Mucosa of descending colon (tissue), 3 donors: ENCODE results near the gene GALNS. TPM values are rescaled to one million over a fixed set of nuclear protein-coding genes. Genes with fewer than 3 reads are reported as not detected.

Experiments used
- ATAC-seq: fragments of 200-7000 bp; cut with Tn5 transposase; one replicate; pipeline ENCODE4 v1.9.1; 2020; ENCODE audit warnings: mild to moderate bottlenecking, moderate library complexity
- DNase-seq, 3 donors: peaks; one replicate each; pipeline ENCODE4 v3.0.0-alpha.2; 2020
- H3K36me3 ChIP-seq: fragments of 200-600 bp; one replicate; pipeline ENCODE4 v1.8.0; 2021; ENCODE audit warnings: low read depth, mild to moderate bottlenecking
- H3K4me1 ChIP-seq: fragments of 200-600 bp; one replicate; pipeline ENCODE4 v1.8.0; 2021; ENCODE audit warnings: low read depth, mild to moderate bottlenecking
- H3K4me3 ChIP-seq: fragments of 200-600 bp; one replicate; pipeline ENCODE4 v1.8.0; 2021; ENCODE audit warnings: mild to moderate bottlenecking
- H3K9me3 ChIP-seq: fragments of 200-600 bp; one replicate; pipeline ENCODE4 v1.8.0; 2021; ENCODE audit warnings: mild to moderate bottlenecking
- intact Hi-C, 2 donors: fragments of 100-400 bp; cut with DNase I in 1 of 2; cut with micrococcal nuclease in 1 of 2; formaldehyde crosslinking; loops; one replicate each; pipeline versions ENCODE4 v1.11.0 to v1.11.1; 2022; cut with DNase I, micrococcal nuclease
- total RNA-seq, 3 donors: library from RNA; stranded (reverse); fragmentation: NEBNext Ultra II Directional in 2 of 3; extraction: Animal tissue kit (Norgen Biotek cat#: 25700) in 2 of 3; gene quantifications; one replicate each; pipeline versions ENCODE4 v1.2.1 to v1.2.4, GENCODE V29; 2021 to 2023
- TF ChIP-seq, protein P1 (sequence below): fragments of 200-600 bp; IDR thresholded peaks from one replicate; pipeline ENCODE4 v1.8.0; 2022; ENCODE audit warnings: antibody characterized with exemption, mild to moderate bottlenecking
- donor health status: DM: no; HTN: no; CAD: no; lungs with moderate emphysema.
- donor health status: DM: no; HTN: no; CAD: no.
- donor health status: DM: no; HTN: yes; CAD: no.

The GALNS gene
- total RNA-seq, 3 donors from 2014 or later = 37.4 to 65.3 (median 44.0) TPM

DNA sequence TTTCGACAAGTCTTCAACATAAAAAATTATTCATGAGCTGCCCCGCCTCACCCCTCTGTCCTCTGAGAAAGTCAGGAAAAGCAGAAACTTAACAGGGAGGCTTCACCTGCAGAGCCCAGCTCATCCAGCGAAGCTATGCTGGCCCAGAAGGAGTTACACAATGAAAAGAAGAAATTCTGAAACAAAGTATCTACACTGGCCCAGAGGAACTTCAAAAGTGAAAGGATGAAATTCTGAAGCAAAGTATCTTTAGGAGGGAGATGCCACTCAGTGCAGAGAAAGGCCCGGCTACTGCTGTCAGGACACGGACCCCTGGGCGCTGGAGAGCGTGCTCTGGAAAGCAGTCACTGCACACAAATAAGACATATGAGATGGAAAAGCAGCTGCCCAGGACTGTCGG, 1.6 kb downstream of the GALNS start:
- ATAC-seq (no peak), DNase-seq (no peak)
- peaks cover 32% of the 10 kb centered on the region for H3K4me1 ChIP-seq
- H3K36me3 ChIP-seq = no peaks in the 10 kb centered on the region
- no peaks in the 10 kb centered on the region for H3K9me3 ChIP-seq
- TF ChIP-seq, protein P1, sequence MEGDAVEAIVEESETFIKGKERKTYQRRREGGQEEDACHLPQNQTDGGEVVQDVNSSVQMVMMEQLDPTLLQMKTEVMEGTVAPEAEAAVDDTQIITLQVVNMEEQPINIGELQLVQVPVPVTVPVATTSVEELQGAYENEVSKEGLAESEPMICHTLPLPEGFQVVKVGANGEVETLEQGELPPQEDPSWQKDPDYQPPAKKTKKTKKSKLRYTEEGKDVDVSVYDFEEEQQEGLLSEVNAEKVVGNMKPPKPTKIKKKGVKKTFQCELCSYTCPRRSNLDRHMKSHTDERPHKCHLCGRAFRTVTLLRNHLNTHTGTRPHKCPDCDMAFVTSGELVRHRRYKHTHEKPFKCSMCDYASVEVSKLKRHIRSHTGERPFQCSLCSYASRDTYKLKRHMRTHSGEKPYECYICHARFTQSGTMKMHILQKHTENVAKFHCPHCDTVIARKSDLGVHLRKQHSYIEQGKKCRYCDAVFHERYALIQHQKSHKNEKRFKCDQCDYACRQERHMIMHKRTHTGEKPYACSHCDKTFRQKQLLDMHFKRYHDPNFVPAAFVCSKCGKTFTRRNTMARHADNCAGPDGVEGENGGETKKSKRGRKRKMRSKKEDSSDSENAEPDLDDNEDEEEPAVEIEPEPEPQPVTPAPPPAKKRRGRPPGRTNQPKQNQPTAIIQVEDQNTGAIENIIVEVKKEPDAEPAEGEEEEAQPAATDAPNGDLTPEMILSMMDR = no peak
- no peak overlapping the region for H3K4me3 ChIP-seq
- intact Hi-C loops = no loop called here

DNA sequence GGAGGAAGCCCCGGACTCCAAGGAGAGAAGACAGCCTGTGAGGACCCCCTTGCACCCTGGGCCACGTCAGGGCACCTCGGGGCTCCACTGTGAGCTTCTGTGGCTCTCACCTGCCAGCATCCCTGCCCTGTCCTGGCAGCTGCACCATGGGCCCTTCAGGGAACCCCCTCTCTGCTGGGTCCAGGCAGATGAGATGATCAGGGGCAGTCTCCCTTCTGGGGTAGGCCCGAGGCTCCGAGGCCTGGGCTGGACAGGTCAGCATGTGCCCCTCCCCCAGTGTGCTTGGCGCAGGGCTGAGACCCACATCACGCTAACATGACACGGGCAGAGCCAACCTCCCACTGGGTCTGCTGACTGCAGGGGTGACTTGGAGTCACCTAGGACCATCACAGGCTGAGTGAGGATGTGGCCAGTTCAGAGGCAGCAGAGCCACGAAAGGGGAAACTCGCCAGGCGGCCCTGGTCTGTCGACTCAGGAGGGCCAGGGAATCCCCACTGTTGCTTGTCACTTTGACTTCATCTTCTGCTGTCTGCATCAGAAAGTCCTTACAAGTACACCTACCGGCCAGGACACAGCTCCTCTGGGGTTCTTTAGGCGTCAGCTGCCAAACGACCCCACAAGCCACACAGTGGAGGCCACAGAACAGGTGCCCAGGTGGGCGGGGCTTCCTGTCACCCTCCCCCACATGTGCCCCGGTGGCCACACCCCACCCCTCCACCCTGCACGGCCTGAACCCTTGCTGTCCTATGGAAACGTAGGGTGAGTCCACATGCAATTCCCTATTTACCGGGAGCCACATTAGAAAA, 2.2 kb downstream of the GALNS start:
- Histone ChIP-seq H3K4me3 (no peak overlapping the region), H3K4me1 (peaks cover 32% of the 10 kb centered on the region), H3K9me3 (no peaks in the 10 kb centered on the region), H3K36me3 (no peaks in the 10 kb centered on the region)
- intact Hi-C loops = no loop called here
- DNase-seq = peak in 1 of 3 donors; percentile 34
- TF ChIP-seq, protein P1 = no peak
- no peak for ATAC-seq

DNA sequence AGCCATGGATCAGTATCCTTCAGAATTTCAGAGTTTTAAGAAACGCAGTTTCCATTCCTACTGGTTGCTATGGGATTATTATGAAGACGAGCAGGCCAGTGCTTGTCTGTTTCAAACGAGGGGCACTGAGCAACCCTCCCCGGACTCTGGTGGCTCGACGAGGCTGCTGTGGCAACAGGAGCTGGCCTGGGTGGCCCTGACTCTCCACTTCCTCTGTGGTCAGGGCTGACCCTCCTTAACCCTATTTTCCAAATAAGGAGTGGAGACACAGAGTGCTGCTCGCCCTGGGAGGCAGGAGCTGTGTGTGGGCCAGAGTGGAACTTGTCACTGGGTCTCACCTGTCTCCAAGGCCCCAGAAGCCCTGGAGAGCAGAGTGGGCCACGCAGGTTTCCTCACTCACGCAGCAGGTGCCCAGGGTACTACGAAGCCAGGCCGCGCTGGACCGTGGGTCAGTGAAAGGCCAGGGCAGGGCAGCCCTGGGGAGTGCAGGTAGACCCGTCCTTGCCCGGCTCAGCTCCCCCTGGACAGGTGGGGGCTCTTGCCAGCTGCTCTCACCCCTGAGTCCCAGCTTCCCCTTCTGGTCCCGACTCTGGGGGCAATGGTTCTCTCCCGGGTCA, 3.3 kb downstream of the GALNS start:
- H3K4me1 ChIP-seq = peaks cover 32% of the 10 kb centered on the region
- intact Hi-C loops = no loop called here
- TF ChIP-seq, protein P1 = no peak
- no peaks in the 10 kb centered on the region for H3K36me3 ChIP-seq
- DNase-seq (peak in 1 of 3 donors; percentile 23), ATAC-seq (no peak)
- no peaks in the 10 kb centered on the region for H3K9me3 ChIP-seq
- no peak overlapping the region for H3K4me3 ChIP-seq

DNA sequence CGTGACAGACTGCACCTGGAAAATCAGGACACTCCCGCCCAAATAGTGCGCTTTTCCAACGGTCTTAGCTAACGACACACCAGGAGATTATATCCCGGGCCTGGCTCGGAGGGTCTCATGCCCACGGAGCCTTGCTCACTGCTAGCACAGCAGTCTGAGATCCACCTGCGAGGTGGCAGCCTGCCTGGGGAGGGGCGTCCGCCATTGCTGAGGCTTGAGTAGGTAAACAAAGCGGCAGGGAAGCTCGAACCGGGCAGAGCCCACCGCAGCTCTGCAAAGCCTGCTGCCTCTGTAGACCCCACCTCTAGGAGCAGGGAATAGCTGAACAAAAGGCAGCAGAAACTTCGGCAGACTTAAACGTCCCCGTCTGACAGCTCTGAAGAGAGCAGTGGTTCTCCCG, 5.1 kb downstream of the GALNS start:
- intact Hi-C loops = no loop called here
- TF ChIP-seq, protein P1 = no peak
- no peaks in the 10 kb centered on the region for H3K9me3 ChIP-seq
- no peaks in the 10 kb centered on the region for H3K36me3 ChIP-seq
- ATAC-seq (no peak), DNase-seq (no peak)
- H3K4me3 ChIP-seq = no peak overlapping the region
- peaks cover 22% of the 10 kb centered on the region for H3K4me1 ChIP-seq

DNA sequence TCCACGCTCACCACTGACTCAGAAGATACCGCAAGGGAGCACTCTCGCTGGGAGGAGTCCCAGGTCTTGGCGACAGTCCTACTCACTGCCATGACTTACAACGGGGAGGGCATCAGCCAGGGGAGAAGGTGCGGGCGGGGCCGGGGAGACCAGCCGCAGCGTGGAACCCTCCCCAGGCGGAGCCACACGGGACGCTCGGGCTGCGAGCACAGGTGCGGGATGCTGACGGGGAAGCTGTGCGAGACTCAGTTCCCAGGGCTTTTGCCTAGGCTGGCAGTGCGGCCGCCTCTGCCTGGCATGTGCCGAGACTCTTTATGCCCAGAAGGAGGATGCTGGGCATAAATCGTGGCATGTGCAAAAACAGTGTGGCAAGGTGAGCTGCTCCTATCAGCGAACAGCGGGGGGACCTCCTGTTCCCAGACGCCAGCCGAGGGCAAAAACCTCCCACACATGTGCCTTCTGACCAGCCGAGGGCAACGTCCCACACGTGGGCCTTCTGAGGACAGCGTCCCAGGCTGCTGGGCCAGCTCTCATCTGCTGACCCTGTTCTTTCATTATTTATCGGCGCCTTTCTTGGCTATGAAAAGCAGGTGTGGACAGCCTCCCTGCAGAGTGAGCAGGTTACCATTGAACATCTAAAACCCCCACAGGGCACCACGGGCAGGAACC, 6.1 kb downstream of the GALNS start:
- TF ChIP-seq, protein P1 = no peak
- no peak for ATAC-seq
- no peak for DNase-seq
- intact Hi-C loops = no loop called here
- Histone ChIP-seq H3K4me3 (no peak overlapping the region), H3K4me1 (peaks cover 15% of the 10 kb centered on the region), H3K9me3 (no peaks in the 10 kb centered on the region), H3K36me3 (no peaks in the 10 kb centered on the region)
